Measurements from ENCODE around the gene FBXO39.

The FBXO39 gene

DNA sequence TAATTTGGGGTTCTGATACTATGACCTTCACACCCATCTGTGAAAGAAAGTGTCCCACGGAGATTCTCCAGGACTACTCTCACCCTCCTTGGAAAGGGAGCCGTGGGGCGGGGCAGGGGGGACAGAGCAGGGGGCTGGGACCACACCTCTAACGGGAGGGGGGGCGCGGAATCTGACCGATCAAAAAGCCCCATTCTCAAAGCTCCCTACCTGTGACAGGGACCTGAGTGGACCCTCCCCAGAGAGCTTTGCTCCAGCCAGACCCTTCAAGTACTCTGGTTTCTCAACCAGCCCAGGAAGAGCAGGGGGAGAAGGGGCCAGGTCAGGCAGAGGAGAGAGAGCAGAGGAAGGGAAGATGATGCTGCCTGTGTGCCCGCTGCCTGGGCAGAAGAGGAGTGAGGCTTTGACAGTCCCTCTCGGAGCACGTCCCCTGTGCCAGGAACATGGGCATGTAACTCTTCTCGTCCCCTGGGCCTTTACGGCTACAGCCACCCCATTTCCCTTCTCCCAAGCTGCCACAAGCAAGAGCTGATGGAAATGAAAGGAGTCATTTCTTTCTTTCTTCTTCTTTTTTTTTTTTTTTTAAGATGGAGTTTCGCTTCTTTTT lies 19.5 kb upstream of the FBXO39 start:
- Histone ChIP-seq H4K20me1 (ENCODE audit: low read depth, low read length) (no peaks in the 10 kb centered on the region), H3K79me2 (ENCODE audit: insufficient read depth, low read length) (no peaks in the 10 kb centered on the region), H3K9me3 (ENCODE audit: insufficient read depth, low read length) (no peaks in the 10 kb centered on the region), H3K9me2 (replicated peaks; ENCODE audit: insufficient read depth, low read length) (no peaks in the 10 kb centered on the region), H2AFZ (ENCODE audit: low read depth, low read length, severe bottlenecking) (no peak overlapping the region), H3K4me3 (ENCODE audit: insufficient read depth, low read length, poor library complexity, severe bottlenecking) (no peak overlapping the region), H3K9ac (ENCODE audit: low read length) (no peak overlapping the region), H3K4me2 (ENCODE audit: low read depth, low read length, poor library complexity, severe bottlenecking) (no peak overlapping the region), H3K27ac (ENCODE audit: low read depth, low read length) (no peak overlapping the region), H3K27me3 (ENCODE audit: low read length) (0 out of 2 replicates have a peak, but pooled peaks cover under 1% of the 10 kb centered on the region), H3F3A (ENCODE audit: insufficient read depth) (no peaks in the 10 kb centered on the region), H3K36me3 (ENCODE audit: low read length) (no peaks in the 10 kb centered on the region)
- TF ChIP-seq EZH2phosphoT487 (conservative IDR thresholded peaks at IDR 0.05; ENCODE audit: low read length), result no peak
- TF ChIP-seq, protein P1, sequence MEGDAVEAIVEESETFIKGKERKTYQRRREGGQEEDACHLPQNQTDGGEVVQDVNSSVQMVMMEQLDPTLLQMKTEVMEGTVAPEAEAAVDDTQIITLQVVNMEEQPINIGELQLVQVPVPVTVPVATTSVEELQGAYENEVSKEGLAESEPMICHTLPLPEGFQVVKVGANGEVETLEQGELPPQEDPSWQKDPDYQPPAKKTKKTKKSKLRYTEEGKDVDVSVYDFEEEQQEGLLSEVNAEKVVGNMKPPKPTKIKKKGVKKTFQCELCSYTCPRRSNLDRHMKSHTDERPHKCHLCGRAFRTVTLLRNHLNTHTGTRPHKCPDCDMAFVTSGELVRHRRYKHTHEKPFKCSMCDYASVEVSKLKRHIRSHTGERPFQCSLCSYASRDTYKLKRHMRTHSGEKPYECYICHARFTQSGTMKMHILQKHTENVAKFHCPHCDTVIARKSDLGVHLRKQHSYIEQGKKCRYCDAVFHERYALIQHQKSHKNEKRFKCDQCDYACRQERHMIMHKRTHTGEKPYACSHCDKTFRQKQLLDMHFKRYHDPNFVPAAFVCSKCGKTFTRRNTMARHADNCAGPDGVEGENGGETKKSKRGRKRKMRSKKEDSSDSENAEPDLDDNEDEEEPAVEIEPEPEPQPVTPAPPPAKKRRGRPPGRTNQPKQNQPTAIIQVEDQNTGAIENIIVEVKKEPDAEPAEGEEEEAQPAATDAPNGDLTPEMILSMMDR (IDR thresholded peaks at IDR 0.05; ENCODE audit: insufficient read depth, low read length, poor library complexity, severe bottlenecking), result no peak

DNA sequence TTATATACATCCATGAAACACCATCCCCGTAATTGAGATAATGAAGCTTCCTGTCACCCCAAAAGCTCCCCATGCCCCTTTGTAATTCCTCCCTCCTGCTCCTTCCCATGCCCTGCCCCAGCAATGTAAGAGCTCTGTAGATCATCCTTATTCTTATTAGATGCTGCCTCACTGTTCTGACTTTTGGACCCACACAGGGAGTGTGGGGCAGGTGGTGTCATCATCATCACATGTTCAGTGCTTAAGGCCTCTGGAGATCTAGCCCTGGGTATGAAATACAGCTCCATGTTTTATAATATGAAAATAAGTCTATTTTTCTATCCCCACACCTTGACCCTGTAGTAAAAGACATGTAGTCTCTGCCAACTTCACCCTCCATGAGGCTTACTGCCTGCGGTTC lies 18.3 kb upstream of the FBXO39 start:
- no peaks in the 10 kb centered on the region for H3K9me2 ChIP-seq (replicated peaks; ENCODE audit: insufficient read depth, low read length)
- no peaks in the 10 kb centered on the region for H3K79me2 ChIP-seq (ENCODE audit: insufficient read depth, low read length)
- H3K9ac ChIP-seq (ENCODE audit: low read length), result no peak overlapping the region
- TF ChIP-seq, protein P1 (IDR thresholded peaks at IDR 0.05; ENCODE audit: insufficient read depth, low read length, poor library complexity, severe bottlenecking), result no peak
- TF ChIP-seq EZH2phosphoT487 (conservative IDR thresholded peaks at IDR 0.05; ENCODE audit: low read length), result no peak
- no peak overlapping the region for H3K4me2 ChIP-seq (ENCODE audit: low read depth, low read length, poor library complexity, severe bottlenecking)
- H3K4me3 ChIP-seq (ENCODE audit: insufficient read depth, low read length, poor library complexity, severe bottlenecking), result no peak overlapping the region
- no peaks in the 10 kb centered on the region for H4K20me1 ChIP-seq (ENCODE audit: low read depth, low read length)
- no peak overlapping the region for H2AFZ ChIP-seq (ENCODE audit: low read depth, low read length, severe bottlenecking)
- H3F3A ChIP-seq (ENCODE audit: insufficient read depth), result no peaks in the 10 kb centered on the region
- H3K9me3 ChIP-seq (ENCODE audit: insufficient read depth, low read length), result no peaks in the 10 kb centered on the region
- no peaks in the 10 kb centered on the region for H3K36me3 ChIP-seq (ENCODE audit: low read length)
- H3K27me3 ChIP-seq (ENCODE audit: low read length), result 0 out of 2 replicates have a peak, but pooled peaks cover 4% of the 10 kb centered on the region
- H3K27ac ChIP-seq (ENCODE audit: low read depth, low read length), result no peak overlapping the region

DNA sequence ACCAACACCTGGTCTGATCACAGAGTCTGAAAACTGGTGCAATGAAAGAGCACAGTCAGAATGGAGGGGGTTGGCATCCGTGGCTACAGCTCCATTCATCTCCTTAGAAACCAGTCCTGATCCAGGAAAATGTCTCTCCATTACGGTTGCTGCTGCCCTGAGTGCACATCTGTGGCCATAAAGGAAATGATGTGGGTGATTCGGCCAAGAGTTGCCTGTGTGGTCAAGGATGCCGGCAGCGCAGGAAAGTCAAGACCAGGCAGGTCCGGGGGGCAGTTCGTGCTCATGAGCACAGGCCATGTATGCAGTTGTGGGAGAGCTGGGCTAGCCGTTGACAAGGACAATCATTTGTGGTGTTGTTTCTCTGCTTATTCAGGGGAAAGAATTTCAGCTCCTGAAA lies 14.2 kb upstream of the FBXO39 start:
- Histone ChIP-seq H3K9me2 (replicated peaks; ENCODE audit: insufficient read depth, low read length) (no peaks in the 10 kb centered on the region), H3F3A (ENCODE audit: insufficient read depth) (no peaks in the 10 kb centered on the region), H3K36me3 (ENCODE audit: low read length) (no peaks in the 10 kb centered on the region)

More for the DNA sequence above, 14.2 kb upstream of the FBXO39 start:
- Histone ChIP-seq H3K79me2 (ENCODE audit: insufficient read depth, low read length) (no peaks in the 10 kb centered on the region), H3K4me3 (ENCODE audit: insufficient read depth, low read length, poor library complexity, severe bottlenecking) (no peak overlapping the region), H3K4me2 (ENCODE audit: low read depth, low read length, poor library complexity, severe bottlenecking) (no peak overlapping the region), H3K9me3 (ENCODE audit: insufficient read depth, low read length) (no peaks in the 10 kb centered on the region), H3K9ac (ENCODE audit: low read length) (no peak overlapping the region), H4K20me1 (ENCODE audit: low read depth, low read length) (no peaks in the 10 kb centered on the region), H2AFZ (ENCODE audit: low read depth, low read length, severe bottlenecking) (no peak overlapping the region), H3K27me3 (ENCODE audit: low read length) (0 out of 2 replicates have a peak, but pooled peaks cover 4% of the 10 kb centered on the region), H3K27ac (ENCODE audit: low read depth, low read length) (no peak overlapping the region)
- TF ChIP-seq EZH2phosphoT487 (conservative IDR thresholded peaks at IDR 0.05; ENCODE audit: low read length), result no peak
- TF ChIP-seq, protein P1 (IDR thresholded peaks at IDR 0.05; ENCODE audit: insufficient read depth, low read length, poor library complexity, severe bottlenecking), result no peak
